ENCODE measurements around the gene BTBD9.
"Not testable (repeated sequence)": the region's sequence is repeated elsewhere in the genome, so short reads cannot be mapped to it uniquely, and the experiment has no call there.

Gene BTBD9

DNA sequence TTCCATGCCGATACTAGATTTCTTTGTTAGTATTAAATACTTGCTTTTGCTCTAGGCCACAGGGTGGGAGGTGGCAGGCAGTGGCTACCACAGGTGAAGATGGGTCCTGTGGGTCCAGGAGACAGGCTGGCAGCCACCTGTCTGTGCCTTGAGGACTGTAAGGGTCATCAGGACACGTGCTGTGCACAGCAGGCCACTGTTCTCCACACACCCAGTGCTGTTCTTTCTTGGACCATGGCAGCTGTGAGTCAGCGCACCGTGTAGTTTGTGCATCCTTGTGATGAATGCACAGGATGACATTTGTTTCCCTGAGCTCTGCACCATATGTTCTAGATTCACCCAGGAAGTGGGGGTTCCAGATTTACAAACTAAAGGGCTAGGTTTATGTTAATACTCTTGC is 503.2 kb downstream of the BTBD9 start:
- no peak overlapping the region for H3K4me3 ChIP-seq (ENCODE audit: low read depth, low read length)
- TF ChIP-seq, protein P1, sequence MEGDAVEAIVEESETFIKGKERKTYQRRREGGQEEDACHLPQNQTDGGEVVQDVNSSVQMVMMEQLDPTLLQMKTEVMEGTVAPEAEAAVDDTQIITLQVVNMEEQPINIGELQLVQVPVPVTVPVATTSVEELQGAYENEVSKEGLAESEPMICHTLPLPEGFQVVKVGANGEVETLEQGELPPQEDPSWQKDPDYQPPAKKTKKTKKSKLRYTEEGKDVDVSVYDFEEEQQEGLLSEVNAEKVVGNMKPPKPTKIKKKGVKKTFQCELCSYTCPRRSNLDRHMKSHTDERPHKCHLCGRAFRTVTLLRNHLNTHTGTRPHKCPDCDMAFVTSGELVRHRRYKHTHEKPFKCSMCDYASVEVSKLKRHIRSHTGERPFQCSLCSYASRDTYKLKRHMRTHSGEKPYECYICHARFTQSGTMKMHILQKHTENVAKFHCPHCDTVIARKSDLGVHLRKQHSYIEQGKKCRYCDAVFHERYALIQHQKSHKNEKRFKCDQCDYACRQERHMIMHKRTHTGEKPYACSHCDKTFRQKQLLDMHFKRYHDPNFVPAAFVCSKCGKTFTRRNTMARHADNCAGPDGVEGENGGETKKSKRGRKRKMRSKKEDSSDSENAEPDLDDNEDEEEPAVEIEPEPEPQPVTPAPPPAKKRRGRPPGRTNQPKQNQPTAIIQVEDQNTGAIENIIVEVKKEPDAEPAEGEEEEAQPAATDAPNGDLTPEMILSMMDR (IDR thresholded peaks at IDR 0.05; ENCODE audit: low read depth, low read length, missing control alignments) = no peak
- DNase-seq (ENCODE audit: low read depth) = no peak
- in situ Hi-C loops (cut with HindIII; ENCODE audit: low sequenced_read_pairs) = no loop called here

DNA sequence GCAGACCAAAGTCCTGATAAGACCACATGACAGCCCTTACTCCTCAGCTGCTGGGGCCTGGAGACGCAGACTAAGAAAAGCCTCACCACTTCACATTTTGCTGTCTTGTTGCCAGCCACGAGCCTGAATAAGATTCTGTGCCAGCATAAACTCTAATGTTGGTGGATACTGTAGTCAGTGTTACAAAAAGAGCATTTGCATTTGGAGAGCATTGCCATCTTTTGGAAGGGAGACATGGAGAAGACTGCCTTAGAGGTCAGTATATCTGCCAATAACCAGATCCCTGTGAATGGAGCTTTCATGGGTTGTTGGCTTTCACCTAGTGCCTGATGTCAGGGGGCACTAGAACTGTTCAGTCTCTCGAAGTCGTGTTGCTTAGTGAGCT is 505.0 kb downstream of the BTBD9 start:
- no peak for DNase-seq (ENCODE audit: low read depth)
- in situ Hi-C loops (cut with HindIII; ENCODE audit: low sequenced_read_pairs) = no loop called here
- TF ChIP-seq, protein P1 (IDR thresholded peaks at IDR 0.05; ENCODE audit: low read depth, low read length, missing control alignments) = no peak
- H3K4me3 ChIP-seq (ENCODE audit: low read depth, low read length) = no peak overlapping the region

DNA sequence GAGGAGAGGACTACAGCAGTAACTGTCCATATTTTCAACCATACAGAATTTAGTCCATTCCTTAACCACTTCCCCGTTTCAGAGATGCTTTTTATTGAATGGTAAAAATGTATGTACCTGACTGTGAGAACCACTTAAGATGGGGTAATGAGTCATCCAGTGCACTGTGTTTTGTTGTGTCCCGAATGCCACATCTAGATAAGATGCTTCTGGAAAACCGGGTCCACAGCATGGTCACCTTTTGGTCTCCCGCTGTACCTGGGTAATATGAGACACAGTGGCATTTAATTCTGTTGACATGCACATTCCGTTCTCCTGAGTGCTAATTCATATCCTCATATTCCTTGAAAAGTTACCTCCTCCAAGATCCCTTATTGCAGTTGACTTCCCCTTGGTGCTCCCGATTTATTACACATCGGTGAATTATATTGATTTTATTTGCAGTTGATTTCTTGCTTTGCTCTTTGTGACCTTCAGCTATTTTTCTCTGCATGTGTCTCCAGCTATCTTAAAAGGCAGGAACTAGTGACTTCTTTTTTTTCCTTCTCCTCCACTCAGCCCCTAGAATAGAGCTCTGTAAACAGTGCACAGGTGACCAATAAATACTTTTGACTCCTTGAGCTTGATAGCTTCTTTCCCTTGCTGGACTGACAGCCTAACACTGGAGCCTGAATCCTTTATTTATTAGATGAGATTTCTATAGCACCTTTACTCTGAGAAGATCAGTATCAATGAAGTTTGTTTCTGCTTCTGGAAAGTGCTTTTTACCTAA is 505.6 kb downstream of the BTBD9 start:
- no peak overlapping the region for H3K4me3 ChIP-seq (ENCODE audit: low read depth, low read length)
- TF ChIP-seq, protein P1 (IDR thresholded peaks at IDR 0.05; ENCODE audit: low read depth, low read length, missing control alignments) = no peak
- DNase-seq (ENCODE audit: low read depth) = no peak
- in situ Hi-C loops (cut with HindIII; ENCODE audit: low sequenced_read_pairs) = no loop called here

DNA sequence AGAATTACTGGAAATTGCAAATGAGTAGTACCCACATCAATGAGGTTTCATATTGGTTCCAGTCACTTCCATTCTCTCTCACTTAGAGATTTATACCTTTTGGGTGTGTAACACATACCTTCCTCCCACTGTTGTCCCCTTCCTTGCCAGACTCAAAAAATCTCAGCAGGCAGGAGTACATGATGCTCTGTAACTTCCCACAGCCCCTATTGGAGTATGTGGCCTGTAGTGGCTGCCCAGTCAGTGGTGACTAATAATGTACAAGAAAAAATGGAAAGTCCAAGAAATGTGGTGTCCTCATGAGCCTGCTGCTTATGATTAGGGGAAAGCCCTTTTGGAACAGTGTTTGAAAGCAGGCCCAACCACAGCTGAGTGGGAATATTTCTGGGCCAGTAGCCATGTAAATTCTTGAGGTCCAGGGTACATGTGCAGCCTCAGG is 508.2 kb downstream of the BTBD9 start:
- H3K4me3 ChIP-seq (ENCODE audit: low read depth, low read length) = no peak overlapping the region
- DNase-seq (ENCODE audit: low read depth) = peak; percentile 99
- TF ChIP-seq, protein P1 (IDR thresholded peaks at IDR 0.05; ENCODE audit: low read depth, low read length, missing control alignments) = no peak
- in situ Hi-C loops (cut with HindIII; ENCODE audit: low sequenced_read_pairs) = no loop called here

DNA sequence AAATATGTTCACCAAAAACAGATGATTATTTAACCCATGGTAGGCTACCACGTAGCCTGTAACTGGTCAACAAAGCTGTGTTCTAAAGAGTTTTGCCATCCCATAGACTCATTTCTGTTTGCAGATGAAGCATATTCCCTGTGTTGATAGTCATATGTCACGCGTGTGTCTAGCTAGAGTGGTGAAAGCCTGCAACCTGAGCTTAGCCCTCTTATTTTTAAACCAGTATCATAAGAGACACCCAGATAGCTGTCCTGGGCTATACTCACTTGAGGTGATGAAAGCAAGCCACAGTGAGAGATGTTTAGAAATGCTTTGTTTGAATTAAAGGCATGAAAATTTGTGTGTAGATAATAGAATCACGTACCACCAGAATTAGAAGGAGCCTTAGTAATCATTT is 512.4 kb downstream of the BTBD9 start:
- TF ChIP-seq, protein P1 (IDR thresholded peaks at IDR 0.05; ENCODE audit: low read depth, low read length, missing control alignments) = no peak
- in situ Hi-C loops (cut with HindIII; ENCODE audit: low sequenced_read_pairs) = no loop called here
- H3K4me3 ChIP-seq (ENCODE audit: low read depth, low read length) = no peak overlapping the region

DNA sequence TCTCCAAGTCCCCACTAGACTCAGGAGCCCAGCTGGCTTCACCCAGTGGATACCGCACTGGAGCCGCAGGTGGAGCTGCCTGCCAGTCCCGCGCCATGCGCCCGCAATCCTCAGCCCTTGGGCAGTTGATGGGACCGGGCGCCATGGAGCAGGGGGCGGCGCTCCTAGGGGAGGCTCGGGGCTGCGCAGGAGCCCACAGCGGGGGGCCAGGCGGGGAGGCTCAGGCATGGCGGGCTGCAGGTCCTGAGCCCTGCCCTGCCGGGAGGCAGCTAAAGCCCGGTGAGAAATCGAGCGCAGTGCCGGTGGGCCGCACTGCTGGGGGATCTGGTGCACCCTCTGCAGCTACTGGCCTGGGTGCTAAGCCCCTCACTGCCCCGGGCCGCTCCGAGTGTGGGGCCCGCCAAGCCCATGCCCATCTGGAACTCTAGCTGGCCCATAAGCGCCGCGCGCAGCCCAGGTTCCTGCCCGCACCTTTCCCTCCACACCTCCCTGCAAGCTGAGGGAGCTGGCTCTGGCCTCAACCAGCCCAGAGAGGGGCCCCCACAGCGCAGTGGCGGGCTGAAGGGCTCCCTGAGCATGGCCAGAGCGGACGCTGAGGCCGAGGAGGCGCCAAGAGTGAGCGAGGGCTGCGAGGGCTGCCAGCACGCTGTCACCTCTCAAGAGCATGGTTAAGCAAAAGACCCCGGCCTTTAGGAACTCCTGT is 515.4 kb downstream of the BTBD9 start:
- in situ Hi-C loops (cut with HindIII; ENCODE audit: low sequenced_read_pairs); DNase-seq (ENCODE audit: low read depth): not testable (repeated sequence)

More for the DNA sequence above, 512.4 kb downstream of the BTBD9 start:
- DNase-seq (ENCODE audit: low read depth) = no peak

DNA sequence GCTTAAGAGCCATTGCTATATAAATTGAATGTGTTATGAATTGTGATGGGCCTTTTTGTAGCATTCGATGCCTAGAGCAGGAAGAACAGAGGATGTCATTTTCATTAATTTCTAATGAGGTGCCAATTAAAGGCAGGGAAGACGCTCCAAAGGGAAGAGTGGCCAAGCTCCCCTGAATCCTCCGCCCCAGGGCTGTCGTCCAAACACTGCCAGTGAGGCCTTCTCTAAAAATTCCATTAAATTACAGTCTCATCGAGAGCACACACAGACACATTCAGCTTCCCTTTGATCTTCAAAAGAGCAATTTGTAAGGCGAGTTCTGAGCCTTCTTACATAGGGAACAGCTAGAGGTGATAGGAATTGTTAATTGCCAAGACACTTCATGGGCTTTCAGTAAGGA is 520.2 kb downstream of the BTBD9 start:
- no peak overlapping the region for H3K4me3 ChIP-seq (ENCODE audit: low read depth, low read length)
- DNase-seq (ENCODE audit: low read depth) = no peak
- TF ChIP-seq, protein P1 (IDR thresholded peaks at IDR 0.05; ENCODE audit: low read depth, low read length, missing control alignments) = no peak
- in situ Hi-C loops (cut with HindIII; ENCODE audit: low sequenced_read_pairs) = no loop called here

More for the DNA sequence above, 515.4 kb downstream of the BTBD9 start:
- not testable (repeated sequence) for H3K4me3 ChIP-seq (ENCODE audit: low read depth, low read length)
